PFSK-1 (cell line): ENCODE data around the gene CYP2F1.

Experiments
- FOXP2 ChIP-seq: optimal IDR thresholded peaks from 2 replicates; pipeline ENCODE3; 2011; ENCODE audit warnings: borderline replicate concordance, control low read depth, inconsistent platforms; ENCODE audit not compliant: insufficient read depth; ENCODE audit errors: extremely low read length, extremely low read depth
- POLR2AphosphoS5 ChIP-seq: IDR thresholded peaks from 2 replicates; pipeline ENCODE4 v1.6.1; 2012; ENCODE audit warnings: low read depth, mild to moderate bottlenecking, control low read depth, low read length, moderate library complexity
- REST ChIP-seq, 2 experiments: IDR thresholded peaks; 2 replicates each; pipeline versions ENCODE4 v1.6.1 to v1.8.0; 2011 to 2012; ENCODE audit warnings: low read depth in 2 of 2, low read length in 2 of 2, control low read depth in 1 of 2, inconsistent platforms in 1 of 2, mild to moderate bottlenecking in 1 of 2, moderate library complexity in 1 of 2; ENCODE audit not compliant: insufficient read depth in 1 of 2
- SIN3A ChIP-seq: IDR thresholded peaks from 2 replicates; pipeline ENCODE4 v1.6.1; 2012; ENCODE audit warnings: mild to moderate bottlenecking, low read length, moderate library complexity, borderline replicate concordance; ENCODE audit not compliant: insufficient read depth
- TAF1 ChIP-seq: IDR thresholded peaks from 2 replicates; pipeline ENCODE4 v1.6.1; 2012; ENCODE audit warnings: low read length, control low read depth, borderline replicate concordance; ENCODE audit not compliant: insufficient read depth

The CYP2F1 gene

GRCh38 chr19:41116261-41116660 lies 2.0 kb downstream of the CYP2F1 start:
- no peak for TF ChIP-seq REST (IDR thresholded peaks at IDR 0.05; ENCODE audit: insufficient read depth in 1 of 2, low read depth in 2 of 2, low read length in 2 of 2)

GRCh38 chr19:41123716-41124294 lies 9.6 kb downstream of the CYP2F1 start:
- TF ChIP-seq POLR2AphosphoS5 (no peak), REST (IDR thresholded peaks at IDR 0.05; ENCODE audit: insufficient read depth in 1 of 2, low read depth in 2 of 2, low read length in 2 of 2) (no peak), SIN3A (no peak), FOXP2 (no peak), TAF1 (no peak)

- no peak for TF ChIP-seq TAF1
- no peak for TF ChIP-seq REST (IDR thresholded peaks at IDR 0.05; ENCODE audit: insufficient read depth in 1 of 2, low read depth in 2 of 2, low read length in 2 of 2)
- TF ChIP-seq FOXP2 = no peak
- TF ChIP-seq POLR2AphosphoS5 = no peak
These were observed 14.5 kb downstream of the CYP2F1 start for GRCh38 chr19:41128692-41129091.

GRCh38 chr19:41131186-41131585 lies 17.0 kb downstream of the CYP2F1 start:
- TF ChIP-seq REST (IDR thresholded peaks at IDR 0.05; ENCODE audit: insufficient read depth in 1 of 2, low read depth in 2 of 2, low read length in 2 of 2) = no peak
- no peak for TF ChIP-seq FOXP2
- no peak for TF ChIP-seq SIN3A
- TF ChIP-seq TAF1 = no peak
- TF ChIP-seq POLR2AphosphoS5 = no peak

GRCh38 chr19:41133260-41133659 lies 19.0 kb downstream of the CYP2F1 start:
- TF ChIP-seq REST (IDR thresholded peaks at IDR 0.05; ENCODE audit: insufficient read depth in 1 of 2, low read depth in 2 of 2, low read length in 2 of 2) (no peak), TAF1 (no peak), POLR2AphosphoS5 (no peak), SIN3A (no peak), FOXP2 (no peak)
